ENCODE measurements around the gene FRYL. TPM values are rescaled to one million over a fixed set of nuclear protein-coding genes. Genes with fewer than 3 reads are reported as not detected.
A peak's percentile ranks its signal among the peaks of the same experiment; 100 is the strongest.
"Not testable (repeated sequence)": the region's sequence is repeated elsewhere in the genome, so short reads cannot be mapped to it uniquely, and the experiment has no call there.

The FRYL gene
- total RNA-seq, 1 donor from 2014 or later: 40.2 TPM

GRCh38 chr4:48790561-48790960 is 10.5 kb upstream of the FRYL start:
- DNase-seq (no peak), ATAC-seq (no peak)
- intact Hi-C loops (cut with micrococcal nuclease): no loop called here

GRCh38 chr4:48787056-48787455 is 7.0 kb upstream of the FRYL start:
- intact Hi-C loops (cut with micrococcal nuclease): no loop called here
- no peak for ATAC-seq

GRCh38 chr4:48786549-48786948 is 6.5 kb upstream of the FRYL start:
- DNase-seq: no peak
- ATAC-seq: no peak
- intact Hi-C loops (cut with micrococcal nuclease): no loop called here

More at GRCh38 chr4:48787056-48787455, 7.0 kb upstream of the FRYL start:
- DNase-seq: no peak

GRCh38 chr4:48785302-48785701 is 5.2 kb upstream of the FRYL start:
- intact Hi-C loops (cut with micrococcal nuclease): no loop called here
- no peak for ATAC-seq
- DNase-seq: no peak

- ATAC-seq: no peak
- intact Hi-C loops (cut with micrococcal nuclease): loop anchor here (5.0 kb wide), 1 partner anchor 130 kb away; no protein-coding TSS in a partner anchor
- no peak for DNase-seq
These were observed 1.9 kb upstream of the FRYL start for GRCh38 chr4:48781968-48782367.

GRCh38 chr4:48780865-48781214 is 761 bp upstream of the FRYL start:
- ATAC-seq (no peak), DNase-seq (no peak)
- intact Hi-C loops (cut with micrococcal nuclease): loop anchor here (5.0 kb wide), 1 partner anchor 129 kb away; no protein-coding TSS in a partner anchor

- peak; percentile 73 for ATAC-seq
- DNase-seq: peak; percentile 85
- intact Hi-C loops (cut with micrococcal nuclease): no loop called here
These were observed 733 bp downstream of the FRYL start for GRCh38 chr4:48779095-48779997.

GRCh38 chr4:48778431-48779094 is 1.5 kb downstream of the FRYL start:
- ATAC-seq (no peak), DNase-seq (no peak)
- intact Hi-C loops (cut with micrococcal nuclease): no loop called here

GRCh38 chr4:48777739-48778138 is 2.3 kb downstream of the FRYL start:
- ATAC-seq (no peak), DNase-seq (no peak)
- intact Hi-C loops (cut with micrococcal nuclease): no loop called here

- ATAC-seq: no peak
These were observed 5.0 kb downstream of the FRYL start for GRCh38 chr4:48774760-48775710.

GRCh38 chr4:48772556-48772955 is 7.5 kb downstream of the FRYL start:
- DNase-seq: no peak
- intact Hi-C loops (cut with micrococcal nuclease): no loop called here
- no peak for ATAC-seq

More at GRCh38 chr4:48774760-48775710, 5.0 kb downstream of the FRYL start:
- intact Hi-C loops (cut with micrococcal nuclease): no loop called here
- no peak for DNase-seq

GRCh38 chr4:48767055-48767929 is 12.8 kb downstream of the FRYL start:
- ATAC-seq (no peak), DNase-seq (no peak)
- intact Hi-C loops (cut with micrococcal nuclease): no loop called here

- intact Hi-C loops (cut with micrococcal nuclease): no loop called here
- DNase-seq: no peak
- no peak for ATAC-seq
These were observed 13.8 kb downstream of the FRYL start for GRCh38 chr4:48766131-48766792.

GRCh38 chr4:48762408-48762807 is 17.7 kb downstream of the FRYL start:
- ATAC-seq (no peak), DNase-seq (no peak)
- intact Hi-C loops (cut with micrococcal nuclease): no loop called here

GRCh38 chr4:48761286-48761685 is 18.8 kb downstream of the FRYL start:
- intact Hi-C loops (cut with micrococcal nuclease): no loop called here
- ATAC-seq: peak; percentile 63
- no peak for DNase-seq

- DNase-seq; ATAC-seq; intact Hi-C loops (cut with micrococcal nuclease): not testable (repeated sequence)
These were observed 21.4 kb downstream of the FRYL start for GRCh38 chr4:48758703-48759102.

GRCh38 chr4:48756689-48757220 is 23.3 kb downstream of the FRYL start:
- DNase-seq: no peak
- ATAC-seq: no peak

GRCh38 chr4:48755281-48755680 is 24.8 kb downstream of the FRYL start:
- intact Hi-C loops (cut with micrococcal nuclease): no loop called here
- ATAC-seq (no peak), DNase-seq (no peak)

More at GRCh38 chr4:48756689-48757220, 23.3 kb downstream of the FRYL start:
- intact Hi-C loops (cut with micrococcal nuclease): no loop called here
